GM23248 (cell line): ENCODE data around the gene DNAJC8. TPM values are rescaled to one million over a fixed set of nuclear protein-coding genes. Genes with fewer than 3 reads are reported as not detected.

Source experiments
- DNase-seq: peaks from one replicate; pipeline ENCODE4 v3.0.0-alpha.2; 2015
- H2AFZ ChIP-seq: fragments of 200-600 bp; sonication (generic); 2 replicates; pipeline ENCODE4 v1.6.1; 2016; ENCODE audit warnings: antibody characterized with exemption
- H3F3A ChIP-seq: fragments of 200-600 bp; sonication (generic); 2 replicates; pipeline ENCODE4 v1.6.1; 2016; ENCODE audit warnings: mild to moderate bottlenecking, antibody characterized with exemption, mixed run types; ENCODE audit not compliant: insufficient read depth
- H3K27ac ChIP-seq: fragments of 200-600 bp; sonication (generic); 2 replicates; pipeline ENCODE4 v1.5.1; 2016; ENCODE audit warnings: mild to moderate bottlenecking
- H3K27me3 ChIP-seq: fragments of 200-600 bp; sonication (generic); replicated peaks from 2 replicates; pipeline ENCODE4 v1.6.1; 2016; ENCODE audit warnings: mild to moderate bottlenecking; ENCODE audit not compliant: insufficient read depth
- H3K36me3 ChIP-seq: fragments of 200-600 bp; sonication (generic); 2 replicates; pipeline ENCODE4 v1.6.1; 2016; ENCODE audit warnings: low read depth, mild to moderate bottlenecking
- H3K4me1 ChIP-seq: fragments of 200-600 bp; sonication (generic); 2 replicates; pipeline ENCODE4 v1.6.1; 2016; ENCODE audit warnings: mild to moderate bottlenecking; ENCODE audit not compliant: insufficient read depth
- H3K4me2 ChIP-seq: fragments of 200-600 bp; sonication (generic); one replicate; pipeline ENCODE4 v1.6.1; 2016; ENCODE audit warnings: mild to moderate bottlenecking; ENCODE audit not compliant: unreplicated experiment
- H3K4me3 ChIP-seq: fragments of 200-600 bp; sonication (generic); 2 replicates; pipeline ENCODE4 v1.5.1; 2016; ENCODE audit warnings: mild to moderate bottlenecking
- H3K79me2 ChIP-seq: fragments of 200-600 bp; sonication (generic); 2 replicates; pipeline ENCODE4 v1.6.1; 2016; ENCODE audit warnings: mild to moderate bottlenecking; ENCODE audit not compliant: insufficient read depth
- H3K9ac ChIP-seq: fragments of 200-600 bp; sonication (generic); 2 replicates; pipeline ENCODE4 v1.6.1; 2016; ENCODE audit warnings: mild to moderate bottlenecking
- H3K9me2 ChIP-seq: fragments of 200-600 bp; sonication (generic); 2 replicates; pipeline ENCODE4 v1.6.1; 2016; ENCODE audit warnings: mixed run types, mild to moderate bottlenecking, moderate library complexity; ENCODE audit not compliant: insufficient read depth
- H3K9me3 ChIP-seq: fragments of 200-600 bp; sonication (generic); one replicate; pipeline ENCODE4 v1.6.1; 2017; ENCODE audit warnings: low read depth
- H4K20me1 ChIP-seq: fragments of 200-600 bp; sonication (generic); 2 replicates; pipeline ENCODE4 v1.6.0; 2016; ENCODE audit not compliant: insufficient read depth
- EZH2 ChIP-seq: fragments of 200-600 bp; sonication (generic); IDR thresholded peaks from 2 replicates; pipeline ENCODE4 v1.6.1; 2018; ENCODE audit warnings: antibody characterized with exemption, mild to moderate bottlenecking; ENCODE audit not compliant: insufficient read depth, poor library complexity, severe bottlenecking
- EZH2phosphoT487 ChIP-seq: fragments of 200-600 bp; sonication (generic); IDR thresholded peaks from 2 replicates; pipeline ENCODE4 v1.6.1; 2018; ENCODE audit warnings: antibody characterized with exemption, moderate library complexity, mild to moderate bottlenecking, low read depth; ENCODE audit not compliant: insufficient read depth
- WGBS, 2 experiments: methylation state at CpG; one replicate each; pipeline ENCODE4 v1.1.6; 2015 to 2017; ENCODE audit warnings: low lambda C conversion rate in 2 of 2, low coverage in 1 of 2; ENCODE audit errors: missing lambda C conversion rate in 2 of 2; 5-methylcytosine and 5-hydroxymethylcytosine counted together
- in situ Hi-C: fragments of 300-500 bp; cut with MboI; formaldehyde crosslinking; loops from 2 replicates; pipeline ENCODE4 v1.15.0; 2020
- polyA plus RNA-seq: library from polyadenylated mRNA; unstranded; fragments of >200 nt; fragmentation: Nextera tagmentation; extraction: Ambion mirVana; gene quantifications from 2 replicates; pipeline ENCODE4 v1.2.1, GENCODE V29; 2016
- total RNA-seq: library from RNA; depleted of rRNA; stranded (reverse); fragments of >200 nt; shearing (Covaris generic); gene quantifications from 2 replicates; pipeline ENCODE4 v1.2.3, GENCODE V29; 2014

The DNAJC8 gene
- total and polyA plus RNA-seq, 2 experiments from 2014 or later = 53.0 to 98.6 TPM

- Histone ChIP-seq H3K4me1 (no peaks in the 10 kb centered on the region), H3K9ac (no peak overlapping the region), H2AFZ (no peak overlapping the region), H4K20me1 (peaks cover 5% of the 10 kb centered on the region; the same call in 1 of the 2 replicates), H3K27ac (no peak overlapping the region), H3K9me3 (no peaks in the 10 kb centered on the region), H3K79me2 (peaks cover 65% of the 10 kb centered on the region), H3K27me3 (no peaks in the 10 kb centered on the region), H3K4me2 (no peak overlapping the region), H3K4me3 (no peak overlapping the region), H3K9me2 (no peaks in the 10 kb centered on the region), H3F3A (peaks cover 72% of the 10 kb centered on the region), H3K36me3 (peaks cover 90% of the 10 kb centered on the region)
- in situ Hi-C loops = no loop called here
- TF ChIP-seq EZH2 (no peak), EZH2phosphoT487 (no peak)
- DNase-seq = no peak
- WGBS, 2 experiments = 97 to 98% methylated on average over 7 of the region's 7 CpGs
Measured at GRCh38 chr1:28279721-28280120, 46.9 kb upstream of the DNAJC8 start.

- in situ Hi-C loops = no loop called here
- Histone ChIP-seq H3K4me1 (no peaks in the 10 kb centered on the region), H3K27ac (no peak overlapping the region), H3K27me3 (no peaks in the 10 kb centered on the region), H3K9ac (no peak overlapping the region), H3K4me2 (no peak overlapping the region), H3K9me2 (no peaks in the 10 kb centered on the region), H3K36me3 (peaks cover 94% of the 10 kb centered on the region), H3K9me3 (no peaks in the 10 kb centered on the region), H3K79me2 (peaks cover 74% of the 10 kb centered on the region), H4K20me1 (peaks cover 10% of the 10 kb centered on the region; the same call in 1 of the 2 replicates), H2AFZ (no peak overlapping the region), H3F3A (peaks cover 73% of the 10 kb centered on the region), H3K4me3 (no peak overlapping the region)
- 98 to 99% methylated on average over 5 of the region's 5 CpGs for WGBS, 2 experiments
- DNase-seq = peak; percentile 27
- TF ChIP-seq EZH2phosphoT487 (no peak), EZH2 (no peak)
Measured at GRCh38 chr1:28278763-28279162, 45.9 kb upstream of the DNAJC8 start.

GRCh38 chr1:28273216-28273860 is 40.5 kb upstream of the DNAJC8 start:
- H3K79me2 ChIP-seq = peaks cover 96% of the 10 kb centered on the region
- H3K9me2 ChIP-seq = no peaks in the 10 kb centered on the region
- no peaks in the 10 kb centered on the region for H3K27me3 ChIP-seq
- no peak overlapping the region for H3K27ac ChIP-seq
- H3F3A ChIP-seq = peaks cover 60% of the 10 kb centered on the region; the same call in 1 of the 2 replicates
- H3K4me2 ChIP-seq = no peak overlapping the region
- H2AFZ ChIP-seq = no peak overlapping the region
- H3K9ac ChIP-seq = no peak overlapping the region
- H3K4me1 ChIP-seq = no peaks in the 10 kb centered on the region
- no peak overlapping the region for H3K4me3 ChIP-seq
- TF ChIP-seq EZH2 = no peak
- TF ChIP-seq EZH2phosphoT487 = no peak
- 84 to 88% methylated on average over 17 of the region's 17 CpGs for WGBS, 2 experiments
- no peaks in the 10 kb centered on the region for H3K9me3 ChIP-seq
- no peak for DNase-seq
- H4K20me1 ChIP-seq = peaks cover 36% of the 10 kb centered on the region; the same call in 1 of the 2 replicates
- in situ Hi-C loops = no loop called here
- H3K36me3 ChIP-seq = peaks cover 76% of the 10 kb centered on the region

- 95 to 98% methylated on average over 18 to 20 of the region's 20 CpGs for WGBS, 2 experiments
- Histone ChIP-seq H3K9me2 (no peaks in the 10 kb centered on the region), H3K9ac (no peak overlapping the region), H3K9me3 (no peaks in the 10 kb centered on the region), H3K4me3 (no peak overlapping the region), H2AFZ (no peak overlapping the region), H3K36me3 (peaks cover 66% of the 10 kb centered on the region), H3K27ac (no peak overlapping the region), H3K4me1 (peaks cover 9% of the 10 kb centered on the region), H3K79me2 (peaks cover 96% of the 10 kb centered on the region), H3K27me3 (no peaks in the 10 kb centered on the region), H3F3A (peaks cover 55% of the 10 kb centered on the region; the same call in 1 of the 2 replicates), H3K4me2 (no peak overlapping the region), H4K20me1 (peaks cover 40% of the 10 kb centered on the region; the same call in 1 of the 2 replicates)
- in situ Hi-C loops = no loop called here
- no peak for TF ChIP-seq EZH2
- TF ChIP-seq EZH2phosphoT487 = no peak
- DNase-seq = no peak
Measured at GRCh38 chr1:28272215-28272852, 39.5 kb upstream of the DNAJC8 start.
